ENCODE results near the gene GLRX2.
"Not testable (repeated sequence)": the region's sequence is repeated elsewhere in the genome, so short reads cannot be mapped to it uniquely, and the experiment has no call there.

Gene GLRX2

DNA sequence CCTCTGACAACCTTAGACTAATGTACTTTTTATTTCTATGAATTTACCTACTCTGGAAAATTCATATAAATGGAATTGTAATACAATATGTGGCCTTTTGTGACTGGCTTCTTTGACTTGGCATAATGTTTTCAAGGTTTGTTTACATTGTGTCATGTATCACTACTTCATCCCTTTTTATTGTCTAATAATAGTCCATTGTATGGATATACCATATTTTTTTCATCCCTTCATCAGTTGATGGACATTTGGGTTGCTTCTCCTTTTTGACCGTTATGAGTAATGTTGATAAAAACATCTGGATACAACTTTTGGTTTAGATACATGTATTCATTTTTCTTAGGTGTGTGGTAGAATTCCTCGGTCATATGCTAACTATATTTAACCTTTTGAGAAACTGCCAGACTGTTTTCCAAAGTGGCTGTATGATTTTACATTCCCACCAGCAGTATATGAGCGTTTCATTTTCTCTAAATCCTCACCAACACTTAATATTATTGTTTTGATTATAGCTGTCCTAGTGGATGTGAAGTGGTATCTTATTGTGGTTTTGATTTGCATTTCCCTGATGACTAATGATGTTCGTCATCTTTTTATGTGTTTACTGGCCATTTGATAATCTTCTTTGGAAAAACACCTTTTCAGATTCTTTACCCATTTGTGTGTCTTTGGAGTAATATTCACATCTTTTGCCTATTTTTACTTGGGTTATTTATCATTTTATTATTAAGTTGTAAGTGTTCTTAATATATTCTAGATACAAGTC, 42.3 kb downstream of the GLRX2 start:
- no peak for DNase-seq

DNA sequence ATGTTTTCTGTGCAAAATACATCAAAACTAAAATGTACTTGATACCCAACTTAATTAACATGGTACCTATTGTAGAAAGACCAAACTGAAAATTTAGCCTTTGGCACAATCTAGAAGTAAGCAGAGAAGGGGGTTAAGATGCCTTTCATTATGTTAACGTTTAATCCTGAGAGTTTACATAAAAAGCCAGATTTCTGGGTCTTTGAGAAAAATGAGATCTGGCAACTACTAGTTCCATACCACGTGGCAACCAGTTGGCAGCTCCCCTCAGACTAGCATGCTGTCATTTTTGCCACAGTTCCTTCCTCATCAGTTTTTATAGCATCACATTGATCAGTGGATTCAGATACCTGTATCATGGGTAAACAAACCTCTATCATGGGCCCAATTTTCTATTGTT, 44.3 kb downstream of the GLRX2 start:
- DNase-seq = no peak

DNA sequence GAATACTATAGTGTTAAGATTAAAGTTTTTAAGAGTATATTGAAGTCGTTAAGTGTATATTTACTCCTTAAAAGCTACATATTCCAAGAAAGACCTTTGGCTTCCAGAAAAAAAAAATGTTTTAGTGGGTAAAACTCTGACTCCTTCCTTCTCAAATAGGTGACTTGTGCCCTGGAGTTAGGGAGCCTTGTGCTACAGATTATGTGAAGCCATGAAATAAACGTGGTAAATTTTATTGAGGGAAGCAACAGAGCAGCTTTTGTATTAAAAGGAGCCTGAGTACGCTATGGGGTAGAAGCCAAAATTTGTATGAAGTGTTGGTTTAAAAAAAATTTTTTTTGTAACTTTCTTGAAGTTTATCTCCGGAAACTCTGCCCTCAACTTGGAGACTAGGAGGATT, 44.8 kb downstream of the GLRX2 start:
- DNase-seq = no peak

DNA sequence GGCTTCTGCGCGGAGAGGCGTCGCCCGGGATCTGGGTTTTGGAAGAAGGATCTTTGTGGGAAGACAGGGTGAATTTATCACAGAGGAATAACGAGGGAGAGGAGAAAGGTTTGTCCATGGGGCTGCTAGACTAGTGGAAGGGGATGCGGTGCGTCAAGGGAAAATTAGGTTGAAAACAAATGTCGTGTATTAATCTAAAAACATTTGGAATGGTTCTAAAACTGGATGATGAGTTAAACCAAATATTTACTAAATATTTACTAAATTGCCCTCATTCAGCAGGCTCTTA, 45.2 kb downstream of the GLRX2 start:
- DNase-seq = no peak

DNA sequence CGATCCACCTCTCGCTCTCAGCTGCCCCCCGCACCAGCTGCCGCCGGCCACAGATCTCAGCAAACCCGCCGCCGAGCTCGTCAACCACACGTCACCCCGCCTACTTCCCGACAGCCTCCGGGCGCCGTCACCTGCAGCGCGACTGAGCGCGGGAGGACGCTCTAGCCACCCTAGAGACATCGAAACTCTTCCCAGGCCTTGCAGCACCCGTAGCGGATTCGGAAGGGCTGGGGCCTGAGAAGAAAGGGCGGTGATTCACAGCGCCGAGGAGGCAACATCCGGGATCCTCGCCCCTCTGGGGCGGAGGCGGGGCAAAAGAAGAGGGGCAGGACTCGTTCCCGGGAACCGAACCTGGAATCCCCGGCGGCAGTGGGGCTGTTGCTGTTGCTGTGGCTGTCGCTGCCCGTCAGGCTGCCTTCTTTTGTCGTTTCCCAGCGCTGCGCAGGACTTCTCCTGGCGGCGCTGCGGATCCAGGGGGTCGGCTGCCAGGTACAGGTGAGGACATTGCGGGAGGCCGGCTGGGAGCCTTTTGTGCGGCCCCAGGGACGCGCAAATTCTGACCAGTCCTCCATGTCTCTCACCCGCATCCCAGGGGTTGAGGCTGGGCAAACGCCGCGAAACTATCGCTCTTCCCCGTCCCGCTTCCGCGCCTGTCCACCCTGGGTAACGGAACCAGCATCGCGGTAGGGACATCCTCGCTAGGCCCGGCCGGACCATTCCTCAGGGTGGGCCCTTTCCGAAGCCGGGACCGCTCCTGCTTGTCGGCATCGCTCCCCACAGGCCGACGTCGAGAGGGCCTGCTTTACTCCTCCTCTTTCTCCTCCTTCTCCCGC, 45.7 kb downstream of the GLRX2 start, which contains the start of the genes RO60 and UCHL5:
Gene RO60, plus strand, starts transcription at position 331 of the 833 bp plus-strand sequence. CDS start 9,443 bp downstream, outside the sequence.
Gene UCHL5, minus strand, starts transcription at position 79 of the 833 bp plus-strand sequence. CDS start 100 bp downstream, outside the sequence.
- DNase-seq = peak; percentile 89

DNA sequence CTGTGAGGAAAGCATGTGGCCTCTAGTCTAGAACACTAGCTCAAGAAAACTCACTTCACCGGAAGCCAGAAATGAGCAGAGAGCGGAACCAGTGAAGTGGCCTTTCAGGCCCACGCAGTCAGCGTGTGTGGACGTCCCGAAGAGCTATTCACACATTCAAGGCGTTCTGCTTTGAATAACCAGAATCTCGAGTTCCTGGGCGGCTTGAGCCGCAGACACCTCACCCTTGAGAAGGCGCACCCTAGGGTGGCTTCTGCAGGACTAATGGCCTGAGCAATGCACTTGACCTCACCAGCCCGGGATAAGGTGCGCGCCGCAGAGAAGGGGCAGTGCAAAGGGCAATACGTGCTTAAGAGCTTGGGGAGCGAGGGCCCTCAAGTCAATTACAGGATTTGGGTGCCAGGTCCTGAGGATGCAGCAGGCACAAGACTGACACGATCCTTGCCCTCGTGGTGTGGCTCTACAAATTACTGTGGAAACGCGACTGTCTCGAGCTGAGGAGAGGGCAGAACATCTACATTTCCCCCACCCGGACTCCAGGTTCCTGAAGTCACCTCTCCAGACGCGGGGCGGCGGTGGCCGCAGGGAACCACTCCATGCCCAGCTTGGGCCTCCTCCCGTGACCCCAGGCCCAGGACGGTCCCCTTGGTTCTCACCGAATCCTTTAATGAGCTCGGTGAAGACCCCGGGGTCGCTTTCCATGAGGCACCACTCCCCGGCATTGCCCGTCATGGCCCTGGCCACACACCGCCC, 46.5 kb downstream of the GLRX2 start:
- DNase-seq = peak; percentile 16

DNA sequence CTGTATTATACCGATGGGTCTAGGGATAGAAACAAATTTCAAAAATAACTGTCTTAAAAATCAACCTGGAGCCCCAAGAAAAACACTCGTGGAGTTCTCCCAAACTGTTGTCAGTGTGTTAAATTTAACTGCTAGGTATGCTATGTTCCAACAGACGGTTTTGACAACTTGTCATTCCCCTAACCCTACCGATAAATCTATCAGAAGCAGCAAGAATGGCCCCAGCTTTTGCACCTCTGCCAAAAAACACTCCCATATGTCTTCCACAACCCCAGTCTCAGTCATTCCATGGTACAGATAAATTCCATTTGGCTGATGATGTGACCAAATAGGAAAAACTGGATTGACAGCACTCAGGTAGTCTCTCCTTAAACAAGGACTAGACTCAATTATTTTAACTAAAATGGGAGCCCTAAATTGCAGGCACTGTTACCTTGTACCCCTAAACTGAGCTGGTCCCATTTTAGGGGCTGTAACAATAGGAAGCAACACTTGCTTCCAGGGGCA, 51.0 kb downstream of the GLRX2 start:
- no peak for DNase-seq

DNA sequence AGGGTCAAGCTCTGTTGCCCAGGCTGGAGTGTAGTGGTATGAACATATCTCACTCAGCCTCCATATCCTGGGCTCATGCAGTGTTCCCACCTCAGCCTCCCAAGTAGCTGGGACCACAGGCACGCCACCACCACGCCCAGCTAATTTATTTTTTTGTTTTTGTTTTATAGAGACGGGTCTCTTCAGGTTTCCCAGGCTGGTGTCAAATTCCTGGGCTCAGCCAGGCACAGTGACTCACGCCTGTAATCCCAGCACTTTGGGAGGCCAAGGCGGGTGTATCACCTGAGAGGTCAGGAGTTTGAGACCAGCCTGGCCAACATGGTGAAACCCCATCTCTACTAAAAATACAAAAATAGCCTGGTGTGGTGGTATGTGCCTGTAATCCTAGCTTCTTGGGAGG, 56.3 kb downstream of the GLRX2 start:
- DNase-seq = not testable (repeated sequence)
